ENCODE measurements around the gene RAB11FIP3. TPM values are rescaled to one million over a fixed set of nuclear protein-coding genes. Genes with fewer than 3 reads are reported as not detected.

RAB11FIP3 gene
- total and polyA plus RNA-seq, 9 of the 15 experiments (the other 6 are each of a cell fraction or from before 2014, with no cell fraction given): 0.46 to 13.1 (median 4.3) TPM

DNA sequence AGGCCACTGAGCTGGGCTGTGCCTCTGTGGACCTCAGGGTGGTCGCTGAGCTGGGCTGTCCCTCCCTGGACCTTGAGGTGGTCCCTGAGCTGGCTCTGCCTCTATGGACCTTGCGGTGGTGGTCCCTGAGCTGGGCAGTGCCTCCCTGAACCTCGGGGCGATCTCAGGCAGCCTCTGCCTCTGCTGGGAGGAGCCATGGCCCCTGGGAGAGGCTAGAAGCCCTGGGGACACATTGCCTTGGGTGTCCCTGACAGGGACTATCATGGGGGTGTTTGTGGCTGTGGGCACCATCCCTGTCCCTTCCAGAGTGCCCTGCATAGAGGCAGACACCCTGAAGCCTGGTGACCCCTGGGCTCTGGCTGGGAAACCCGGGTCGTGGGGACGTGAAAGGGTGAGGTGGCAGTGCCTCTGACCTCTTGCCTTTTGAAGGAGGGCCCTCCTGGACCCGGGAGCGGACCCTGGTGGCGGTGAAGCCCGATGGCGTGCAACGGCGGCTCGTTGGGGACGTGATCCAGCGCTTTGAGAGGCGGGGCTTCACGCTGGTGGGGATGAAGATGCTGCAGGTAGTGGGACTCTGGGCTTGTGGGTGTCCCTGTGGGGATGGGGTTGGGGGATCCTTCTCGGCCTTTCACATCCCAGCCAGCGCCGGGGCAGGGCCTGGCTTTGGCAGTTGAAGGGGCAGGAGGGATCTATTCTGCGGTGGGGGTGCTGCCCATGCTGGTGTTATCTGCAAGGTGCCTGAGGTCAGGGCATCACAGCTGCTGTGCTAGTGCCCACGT lies 26.7 kb upstream of the RAB11FIP3 start (continued):
- TF ChIP-seq HOXB6 (CRISPR knock-in tag; IDR thresholded peaks at IDR 0.05; ENCODE audit: borderline replicate concordance) (no peak), RFX5 (IDR thresholded peaks at IDR 0.05; ENCODE audit: low read depth, low read length) (no peak), HDGF (IDR thresholded peaks at IDR 0.05) (no peak), E2F4 (CRISPR knock-in tag; IDR thresholded peaks at IDR 0.05; ENCODE audit: low read depth) (no peak), HNRNPH1 (optimal IDR thresholded peaks at IDR 0.05; ENCODE audit: low read depth, low read length) (no peak), PRMT5 (CRISPR knock-in tag; IDR thresholded peaks at IDR 0.05) (no peak), TBP (optimal IDR thresholded peaks at IDR 0.05; ENCODE audit: low read depth, low read length) (no peak), ELF2 (CRISPR knock-in tag; IDR thresholded peaks at IDR 0.05) (no peak), ERF (CRISPR knock-in tag; IDR thresholded peaks at IDR 0.05) (no peak), NR4A1 (CRISPR knock-in tag; IDR thresholded peaks at IDR 0.05) (no peak), NR4A1 (tag; IDR thresholded peaks at IDR 0.05) (no peak), U2AF2 (optimal IDR thresholded peaks at IDR 0.05; ENCODE audit: low read depth, low read length) (no peak), BCLAF1 (IDR thresholded peaks at IDR 0.05; ENCODE audit: borderline replicate concordance in 1 of 2, control insufficient read depth in 1 of 2, low read depth in 2 of 2, low read length in 1 of 2) (no peak)
- TF ChIP-seq, protein P1, sequence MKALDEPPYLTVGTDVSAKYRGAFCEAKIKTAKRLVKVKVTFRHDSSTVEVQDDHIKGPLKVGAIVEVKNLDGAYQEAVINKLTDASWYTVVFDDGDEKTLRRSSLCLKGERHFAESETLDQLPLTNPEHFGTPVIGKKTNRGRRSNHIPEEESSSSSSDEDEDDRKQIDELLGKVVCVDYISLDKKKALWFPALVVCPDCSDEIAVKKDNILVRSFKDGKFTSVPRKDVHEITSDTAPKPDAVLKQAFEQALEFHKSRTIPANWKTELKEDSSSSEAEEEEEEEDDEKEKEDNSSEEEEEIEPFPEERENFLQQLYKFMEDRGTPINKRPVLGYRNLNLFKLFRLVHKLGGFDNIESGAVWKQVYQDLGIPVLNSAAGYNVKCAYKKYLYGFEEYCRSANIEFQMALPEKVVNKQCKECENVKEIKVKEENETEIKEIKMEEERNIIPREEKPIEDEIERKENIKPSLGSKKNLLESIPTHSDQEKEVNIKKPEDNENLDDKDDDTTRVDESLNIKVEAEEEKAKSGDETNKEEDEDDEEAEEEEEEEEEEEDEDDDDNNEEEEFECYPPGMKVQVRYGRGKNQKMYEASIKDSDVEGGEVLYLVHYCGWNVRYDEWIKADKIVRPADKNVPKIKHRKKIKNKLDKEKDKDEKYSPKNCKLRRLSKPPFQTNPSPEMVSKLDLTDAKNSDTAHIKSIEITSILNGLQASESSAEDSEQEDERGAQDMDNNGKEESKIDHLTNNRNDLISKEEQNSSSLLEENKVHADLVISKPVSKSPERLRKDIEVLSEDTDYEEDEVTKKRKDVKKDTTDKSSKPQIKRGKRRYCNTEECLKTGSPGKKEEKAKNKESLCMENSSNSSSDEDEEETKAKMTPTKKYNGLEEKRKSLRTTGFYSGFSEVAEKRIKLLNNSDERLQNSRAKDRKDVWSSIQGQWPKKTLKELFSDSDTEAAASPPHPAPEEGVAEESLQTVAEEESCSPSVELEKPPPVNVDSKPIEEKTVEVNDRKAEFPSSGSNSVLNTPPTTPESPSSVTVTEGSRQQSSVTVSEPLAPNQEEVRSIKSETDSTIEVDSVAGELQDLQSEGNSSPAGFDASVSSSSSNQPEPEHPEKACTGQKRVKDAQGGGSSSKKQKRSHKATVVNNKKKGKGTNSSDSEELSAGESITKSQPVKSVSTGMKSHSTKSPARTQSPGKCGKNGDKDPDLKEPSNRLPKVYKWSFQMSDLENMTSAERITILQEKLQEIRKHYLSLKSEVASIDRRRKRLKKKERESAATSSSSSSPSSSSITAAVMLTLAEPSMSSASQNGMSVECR (CRISPR knock-in tag; IDR thresholded peaks at IDR 0.05): peak; percentile 45; the same call in 1 of the 2 replicates
- TF ChIP-seq, protein P2, sequence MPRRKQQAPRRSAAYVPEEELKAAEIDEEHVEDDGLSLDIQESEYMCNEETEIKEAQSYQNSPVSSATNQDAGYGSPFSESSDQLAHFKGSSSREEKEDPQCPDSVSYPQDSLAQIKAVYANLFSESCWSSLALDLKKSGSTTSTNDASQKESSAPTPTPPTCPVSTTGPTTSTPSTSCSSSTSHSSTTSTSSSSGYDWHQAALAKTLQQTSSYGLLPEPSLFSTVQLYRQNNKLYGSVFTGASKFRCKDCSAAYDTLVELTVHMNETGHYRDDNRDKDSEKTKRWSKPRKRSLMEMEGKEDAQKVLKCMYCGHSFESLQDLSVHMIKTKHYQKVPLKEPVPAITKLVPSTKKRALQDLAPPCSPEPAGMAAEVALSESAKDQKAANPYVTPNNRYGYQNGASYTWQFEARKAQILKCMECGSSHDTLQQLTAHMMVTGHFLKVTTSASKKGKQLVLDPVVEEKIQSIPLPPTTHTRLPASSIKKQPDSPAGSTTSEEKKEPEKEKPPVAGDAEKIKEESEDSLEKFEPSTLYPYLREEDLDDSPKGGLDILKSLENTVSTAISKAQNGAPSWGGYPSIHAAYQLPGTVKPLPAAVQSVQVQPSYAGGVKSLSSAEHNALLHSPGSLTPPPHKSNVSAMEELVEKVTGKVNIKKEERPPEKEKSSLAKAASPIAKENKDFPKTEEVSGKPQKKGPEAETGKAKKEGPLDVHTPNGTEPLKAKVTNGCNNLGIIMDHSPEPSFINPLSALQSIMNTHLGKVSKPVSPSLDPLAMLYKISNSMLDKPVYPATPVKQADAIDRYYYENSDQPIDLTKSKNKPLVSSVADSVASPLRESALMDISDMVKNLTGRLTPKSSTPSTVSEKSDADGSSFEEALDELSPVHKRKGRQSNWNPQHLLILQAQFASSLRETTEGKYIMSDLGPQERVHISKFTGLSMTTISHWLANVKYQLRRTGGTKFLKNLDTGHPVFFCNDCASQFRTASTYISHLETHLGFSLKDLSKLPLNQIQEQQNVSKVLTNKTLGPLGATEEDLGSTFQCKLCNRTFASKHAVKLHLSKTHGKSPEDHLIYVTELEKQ (CRISPR knock-in tag; IDR thresholded peaks at IDR 0.05): no peak

Measured in K562 (cell line).